SK-N-MC (cell line): ENCODE results near the gene AFF3.

Experiments used
- DNase-seq: peaks from one replicate; pipeline ENCODE4 v3.0.0-alpha.2; 2011; ENCODE audit warnings: low read depth, low spot score
- H3K27ac ChIP-seq: fragments of 200-600 bp; sonication (generic); 2 replicates; pipeline ENCODE4 v1.5.1; 2016; ENCODE audit warnings: mixed run types
- H3K36me3 ChIP-seq: fragments of 200-600 bp; sonication (generic); 2 replicates; pipeline ENCODE4 v1.6.1; 2017; ENCODE audit warnings: antibody characterized with exemption, low read length, mixed read lengths; ENCODE audit not compliant: insufficient read depth
- H3K4me3 ChIP-seq: fragments of 200-600 bp; sonication (generic); 2 replicates; pipeline ENCODE4 v1.5.1; 2016
- H3K9ac ChIP-seq: fragments of 200-600 bp; sonication (generic); 2 replicates; pipeline ENCODE4 v1.8.0; 2017; ENCODE audit warnings: mixed run types, mixed read lengths; ENCODE audit not compliant: insufficient read length
- H3K9me3 ChIP-seq: fragments of 200-600 bp; sonication (generic); 2 replicates; pipeline ENCODE4 v1.6.1; 2017; ENCODE audit warnings: low read depth, mild to moderate bottlenecking, antibody characterized with exemption, low read length, moderate library complexity, mixed read lengths
- EZH2 ChIP-seq: fragments of 200-600 bp; sonication (generic); IDR thresholded peaks from one replicate; pipeline ENCODE4 v1.6.1; 2017; ENCODE audit warnings: antibody characterized with exemption
- FOXP2 ChIP-seq: optimal IDR thresholded peaks from 2 replicates; pipeline ENCODE3; 2011; ENCODE audit warnings: mild to moderate bottlenecking, moderate library complexity; ENCODE audit not compliant: insufficient read depth; ENCODE audit errors: extremely low read length, control extremely low read depth
- POLR2AphosphoS5 ChIP-seq: IDR thresholded peaks from 2 replicates; pipeline ENCODE4 v1.6.1; 2012; ENCODE audit warnings: mild to moderate bottlenecking, low read depth, low read length, borderline replicate concordance

Gene AFF3

GRCh38 chr2:99725820-99726219, 416.6 kb downstream of the AFF3 start:
- H3K27ac ChIP-seq, result no peak overlapping the region

GRCh38 chr2:99722476-99722875, 419.9 kb downstream of the AFF3 start:
- no peak for DNase-seq
- TF ChIP-seq FOXP2 (no peak), EZH2 (no peak), POLR2AphosphoS5 (no peak)
- Histone ChIP-seq H3K9me3 (no peaks in the 10 kb centered on the region), H3K9ac (no peak overlapping the region), H3K36me3 (no peaks in the 10 kb centered on the region), H3K4me3 (no peak overlapping the region), H3K27ac (no peak overlapping the region)

More at GRCh38 chr2:99725820-99726219, 416.6 kb downstream of the AFF3 start:
- DNase-seq, result no peak
- Histone ChIP-seq H3K36me3 (no peaks in the 10 kb centered on the region), H3K9ac (no peak overlapping the region), H3K9me3 (no peaks in the 10 kb centered on the region), H3K4me3 (no peak overlapping the region)
- TF ChIP-seq EZH2, result no peak
- TF ChIP-seq POLR2AphosphoS5, result no peak
- no peak for TF ChIP-seq FOXP2

GRCh38 chr2:99719102-99719501, 423.3 kb downstream of the AFF3 start:
- H3K27ac ChIP-seq, result no peak overlapping the region
- no peaks in the 10 kb centered on the region for H3K9me3 ChIP-seq
- no peak overlapping the region for H3K9ac ChIP-seq
- TF ChIP-seq EZH2 (no peak), POLR2AphosphoS5 (no peak), FOXP2 (no peak)
- no peaks in the 10 kb centered on the region for H3K36me3 ChIP-seq
- DNase-seq, result no peak
- no peak overlapping the region for H3K4me3 ChIP-seq

- H3K9ac ChIP-seq, result no peak overlapping the region
- H3K36me3 ChIP-seq, result no peaks in the 10 kb centered on the region
- TF ChIP-seq POLR2AphosphoS5 (no peak), FOXP2 (no peak), EZH2 (no peak)
- no peak overlapping the region for H3K27ac ChIP-seq
- H3K9me3 ChIP-seq, result no peaks in the 10 kb centered on the region
- no peak for DNase-seq
- no peak overlapping the region for H3K4me3 ChIP-seq
Observed at GRCh38 chr2:99715956-99716355, 426.4 kb downstream of the AFF3 start.

GRCh38 chr2:99714349-99714748, 428.0 kb downstream of the AFF3 start:
- no peak for DNase-seq
- H3K9me3 ChIP-seq, result no peaks in the 10 kb centered on the region
- no peak overlapping the region for H3K9ac ChIP-seq
- H3K4me3 ChIP-seq, result no peak overlapping the region
- H3K36me3 ChIP-seq, result no peaks in the 10 kb centered on the region
- TF ChIP-seq EZH2, result no peak
- no peak for TF ChIP-seq POLR2AphosphoS5
- no peak for TF ChIP-seq FOXP2
- H3K27ac ChIP-seq, result no peak overlapping the region

- H3K27ac ChIP-seq, result no peak overlapping the region
Observed at GRCh38 chr2:99711144-99711543, 431.2 kb downstream of the AFF3 start.

GRCh38 chr2:99710721-99711120, 431.7 kb downstream of the AFF3 start:
- TF ChIP-seq EZH2 (no peak), FOXP2 (no peak), POLR2AphosphoS5 (no peak)
- no peak for DNase-seq
- Histone ChIP-seq H3K9me3 (no peaks in the 10 kb centered on the region), H3K9ac (no peak overlapping the region), H3K27ac (no peak overlapping the region), H3K36me3 (no peaks in the 10 kb centered on the region), H3K4me3 (no peak overlapping the region)

More at GRCh38 chr2:99711144-99711543, 431.2 kb downstream of the AFF3 start:
- no peaks in the 10 kb centered on the region for H3K9me3 ChIP-seq
- H3K36me3 ChIP-seq, result no peaks in the 10 kb centered on the region
- TF ChIP-seq FOXP2 (no peak), POLR2AphosphoS5 (no peak), EZH2 (no peak)
- H3K4me3 ChIP-seq, result no peak overlapping the region
- DNase-seq, result no peak
- no peak overlapping the region for H3K9ac ChIP-seq

- no peak for TF ChIP-seq EZH2
- no peak for TF ChIP-seq FOXP2
- TF ChIP-seq POLR2AphosphoS5, result no peak
- DNase-seq, result no peak
- H3K27ac ChIP-seq, result no peak overlapping the region
- H3K4me3 ChIP-seq, result no peak overlapping the region
- no peak overlapping the region for H3K9ac ChIP-seq
- no peaks in the 10 kb centered on the region for H3K36me3 ChIP-seq
- no peaks in the 10 kb centered on the region for H3K9me3 ChIP-seq
Observed at GRCh38 chr2:99709229-99709628, 433.2 kb downstream of the AFF3 start.

- DNase-seq, result no peak
- H3K27ac ChIP-seq, result no peak overlapping the region
- no peak for TF ChIP-seq EZH2
- TF ChIP-seq FOXP2, result no peak
- no peak for TF ChIP-seq POLR2AphosphoS5
- no peak overlapping the region for H3K9ac ChIP-seq
- no peaks in the 10 kb centered on the region for H3K36me3 ChIP-seq
- H3K9me3 ChIP-seq, result no peaks in the 10 kb centered on the region
- H3K4me3 ChIP-seq, result no peak overlapping the region
Observed at GRCh38 chr2:99708231-99708630, 434.2 kb downstream of the AFF3 start.
